A673 (cell line): ENCODE data around the gene CADPS2. TPM values are rescaled to one million over a fixed set of nuclear protein-coding genes. Genes with fewer than 3 reads are reported as not detected.

Experiments
- BruUV-seq: library from RNA; stranded (reverse); fragments of 400-500 nt; replicated peaks from 2 replicates; lab custom pipeline; 2021; lab: Mats Ljungman, UMichigan
- CTCF ChIA-PET: fragments of 300-600 bp; sonication (Branson Sonifier 250); formaldehyde crosslinking; loops from one replicate; lab custom pipeline; 2022; ENCODE audit warnings: antibody characterized with exemption; lab: Charles Lee
- POLR2A ChIA-PET: fragments of 300-600 bp; sonication (Branson Sonifier 250); formaldehyde crosslinking; loops from one replicate; lab custom pipeline; 2022; ENCODE audit warnings: antibody characterized with exemption; ENCODE audit not compliant: low non-redundant PET; lab: Charles Lee
- DNase-seq: peaks from one replicate; pipeline ENCODE4 v3.0.0-alpha.2; 2015; ENCODE audit warnings: low spot score
- H3K27ac ChIP-seq: fragments of 200-600 bp; sonication (generic); 2 replicates; pipeline ENCODE4 v1.5.1; 2016; ENCODE audit warnings: mixed run types, low read depth, mild to moderate bottlenecking, mixed read lengths, antibody characterized with exemption, low read length; ENCODE audit not compliant: poor library complexity, severe bottlenecking
- H3K27me3 ChIP-seq: fragments of 200-600 bp; sonication (generic); replicated peaks from 2 replicates; pipeline ENCODE4 v1.6.1; 2017; ENCODE audit warnings: mixed run types, low read depth, mild to moderate bottlenecking, mixed read lengths, antibody characterized with exemption, low read length; ENCODE audit not compliant: insufficient read depth, poor library complexity
- H3K36me3 ChIP-seq: fragments of 200-600 bp; sonication (generic); 2 replicates; pipeline ENCODE4 v1.6.1; 2016; ENCODE audit warnings: mixed run types, mild to moderate bottlenecking, mixed read lengths, antibody characterized with exemption, low read length; ENCODE audit not compliant: insufficient read depth, poor library complexity, severe bottlenecking
- H3K4me1 ChIP-seq: fragments of 200-600 bp; sonication (generic); 2 replicates; pipeline ENCODE4 v1.6.1; 2017; ENCODE audit warnings: mixed run types, mild to moderate bottlenecking, mixed read lengths, antibody characterized with exemption, low read length; ENCODE audit not compliant: insufficient read depth, poor library complexity, severe bottlenecking
- H3K4me3 ChIP-seq: fragments of 200-600 bp; sonication (generic); 2 replicates; pipeline ENCODE4 v1.5.1; 2016; ENCODE audit warnings: low read depth, mixed run types, mild to moderate bottlenecking, mixed read lengths, low read length; ENCODE audit not compliant: poor library complexity, severe bottlenecking
- H3K9me3 ChIP-seq: fragments of 200-600 bp; sonication (generic); 2 replicates; pipeline ENCODE4 v1.6.1; 2016; ENCODE audit warnings: mixed run types, low read depth, mild to moderate bottlenecking, mixed read lengths, antibody characterized with exemption, low read length; ENCODE audit not compliant: poor library complexity, severe bottlenecking
- CTCF ChIP-seq: fragments of 300-800, 200-600 bp; sonication (generic); conservative IDR thresholded peaks from 2 replicates; pipeline ENCODE4 v1.5.1; 2017; ENCODE audit warnings: low read depth, mild to moderate bottlenecking, antibody characterized with exemption, low read length, moderate library complexity, mixed read lengths
- EZH2 ChIP-seq: fragments of 200-600 bp; sonication (generic); IDR thresholded peaks from 2 replicates; pipeline ENCODE4 v1.6.1; 2017; ENCODE audit warnings: borderline replicate concordance, low read depth, mild to moderate bottlenecking, mixed read lengths, antibody characterized with exemption, low read length; ENCODE audit not compliant: poor library complexity, severe bottlenecking
- intact Hi-C: fragments of 100-400 bp; cut with micrococcal nuclease; formaldehyde crosslinking; loops from one replicate; pipeline ENCODE4 v1.10.0; 2022; ENCODE audit not compliant: unreplicated experiment
- total RNA-seq: library from RNA; stranded (reverse); gene quantifications from 2 replicates; pipeline ENCODE4 v1.2.3, GENCODE V29; 2021

The CADPS2 gene
- total RNA-seq, 1 experiment from 2014 or later, result 81.3 TPM

- no peak overlapping the region for H3K4me3 ChIP-seq
- TF ChIP-seq EZH2 (no peak), CTCF (no peak)
- no peaks in the 10 kb centered on the region for H3K9me3 ChIP-seq
- no peak overlapping the region for H3K27ac ChIP-seq
- intact Hi-C loops, result no loop called here
- peaks cover 6% of the 10 kb centered on the region for H3K4me1 ChIP-seq
- ChIA-PET POLR2A (no interaction called here), CTCF (no interaction called here)
- H3K36me3 ChIP-seq, result no peaks in the 10 kb centered on the region
- no peaks in the 10 kb centered on the region for H3K27me3 ChIP-seq
- BruUV-seq, result no TSS peak
- no peak for DNase-seq
These were observed 542.0 kb downstream of the CADPS2 start for GRCh38 chr7:122344303-122344620.

DNA sequence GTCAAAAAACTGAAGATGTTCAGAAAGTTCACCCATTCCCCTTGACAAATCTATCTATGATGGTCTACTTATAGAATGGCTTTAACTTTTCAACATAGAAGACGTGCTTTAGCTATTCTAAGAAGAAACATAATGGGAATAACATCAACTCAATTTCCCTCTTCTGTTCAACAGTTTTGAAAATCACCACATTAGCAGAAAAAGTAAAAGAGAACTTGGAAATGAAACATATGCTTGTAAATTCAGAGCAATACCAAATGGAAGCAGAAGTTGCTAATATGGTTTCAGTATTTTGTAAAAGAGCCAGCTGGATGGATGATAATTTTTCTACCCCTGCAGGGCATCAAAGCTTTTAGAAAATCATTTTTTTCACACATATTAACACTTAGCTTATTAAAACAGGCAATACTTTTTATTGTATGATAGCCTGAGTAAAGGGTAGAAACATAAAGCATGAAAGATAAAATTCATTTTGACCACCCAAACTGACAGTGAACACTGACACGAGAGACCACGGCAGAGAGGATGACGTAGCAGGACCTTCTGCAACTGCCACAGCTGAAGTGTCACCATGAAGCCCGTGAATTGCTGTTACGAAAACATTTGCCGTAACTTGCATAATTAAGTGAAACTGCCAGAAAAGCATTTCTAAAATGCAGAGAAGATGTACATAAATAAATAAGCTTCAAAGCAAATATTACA, 542.5 kb downstream of the CADPS2 start:
- peaks cover 6% of the 10 kb centered on the region for H3K4me1 ChIP-seq
- no peak overlapping the region for H3K4me3 ChIP-seq
- no peaks in the 10 kb centered on the region for H3K36me3 ChIP-seq
- no peaks in the 10 kb centered on the region for H3K27me3 ChIP-seq
- peak; percentile 18 for DNase-seq
- no peaks in the 10 kb centered on the region for H3K9me3 ChIP-seq
- ChIA-PET CTCF (no interaction called here), POLR2A (no interaction called here)
- intact Hi-C loops, result no loop called here
- no peak overlapping the region for H3K27ac ChIP-seq
- BruUV-seq, result no TSS peak
- no peak for TF ChIP-seq CTCF
- TF ChIP-seq EZH2, result no peak

DNA sequence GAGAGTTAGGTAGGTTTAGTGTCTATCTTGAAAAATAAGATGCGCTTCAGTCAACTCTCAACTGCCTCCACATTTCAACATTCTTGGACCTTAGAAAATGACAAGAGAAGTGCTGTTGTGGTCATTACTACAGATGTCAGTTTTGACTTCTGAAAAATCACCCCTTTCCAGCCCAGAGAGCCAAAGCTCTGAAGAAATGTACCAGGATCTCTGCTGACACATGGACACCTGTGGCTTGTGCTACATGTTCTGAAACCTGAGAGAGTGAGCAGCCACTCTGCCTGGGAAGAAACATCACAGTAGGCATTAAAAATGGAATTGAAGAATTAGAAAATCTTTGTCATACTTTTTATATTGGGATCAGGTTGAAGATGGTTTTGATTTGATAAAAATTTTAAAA, 545.8 kb downstream of the CADPS2 start:
- H3K27ac ChIP-seq, result no peak overlapping the region
- intact Hi-C loops, result no loop called here
- no TSS peak for BruUV-seq
- H3K27me3 ChIP-seq, result no peaks in the 10 kb centered on the region
- ChIA-PET POLR2A (no interaction called here), CTCF (no interaction called here)
- no peaks in the 10 kb centered on the region for H3K36me3 ChIP-seq
- H3K9me3 ChIP-seq, result no peaks in the 10 kb centered on the region
- H3K4me3 ChIP-seq, result no peak overlapping the region
- DNase-seq, result no peak
- TF ChIP-seq CTCF, result no peak
- no peak for TF ChIP-seq EZH2
- H3K4me1 ChIP-seq, result peaks cover 23% of the 10 kb centered on the region
